ENCODE measurements around the gene CDH4. TPM values are rescaled to one million over a fixed set of nuclear protein-coding genes. Genes with fewer than 3 reads are reported as not detected.

The CDH4 gene
- total RNA-seq, 1 experiment from 2014 or later = 5.3 TPM

GRCh38 chr20:61555566-61555965, 303.5 kb downstream of the CDH4 start:
- DNase-seq (ENCODE audit: low spot score) = no peak
- H3K4me1 Mint-ChIP-seq = peaks cover 16% of the 10 kb centered on the region
- H3K4me3 Mint-ChIP-seq = no peak overlapping the region
- no peak for TF ChIP-seq CREB1 (CRISPR knock-in tag; IDR thresholded peaks at IDR 0.05)
- TF ChIP-seq MAX (CRISPR knock-in tag; IDR thresholded peaks at IDR 0.05) = no peak
- no peak for TF ChIP-seq PRRX2 (CRISPR knock-in tag; IDR thresholded peaks at IDR 0.05)
- no peak for TF ChIP-seq ZNF671 (CRISPR knock-in tag; IDR thresholded peaks at IDR 0.05)
- TF ChIP-seq ZBTB21 (CRISPR knock-in tag; IDR thresholded peaks at IDR 0.05; ENCODE audit: borderline replicate concordance) = no peak
- TF ChIP-seq, protein P1, sequence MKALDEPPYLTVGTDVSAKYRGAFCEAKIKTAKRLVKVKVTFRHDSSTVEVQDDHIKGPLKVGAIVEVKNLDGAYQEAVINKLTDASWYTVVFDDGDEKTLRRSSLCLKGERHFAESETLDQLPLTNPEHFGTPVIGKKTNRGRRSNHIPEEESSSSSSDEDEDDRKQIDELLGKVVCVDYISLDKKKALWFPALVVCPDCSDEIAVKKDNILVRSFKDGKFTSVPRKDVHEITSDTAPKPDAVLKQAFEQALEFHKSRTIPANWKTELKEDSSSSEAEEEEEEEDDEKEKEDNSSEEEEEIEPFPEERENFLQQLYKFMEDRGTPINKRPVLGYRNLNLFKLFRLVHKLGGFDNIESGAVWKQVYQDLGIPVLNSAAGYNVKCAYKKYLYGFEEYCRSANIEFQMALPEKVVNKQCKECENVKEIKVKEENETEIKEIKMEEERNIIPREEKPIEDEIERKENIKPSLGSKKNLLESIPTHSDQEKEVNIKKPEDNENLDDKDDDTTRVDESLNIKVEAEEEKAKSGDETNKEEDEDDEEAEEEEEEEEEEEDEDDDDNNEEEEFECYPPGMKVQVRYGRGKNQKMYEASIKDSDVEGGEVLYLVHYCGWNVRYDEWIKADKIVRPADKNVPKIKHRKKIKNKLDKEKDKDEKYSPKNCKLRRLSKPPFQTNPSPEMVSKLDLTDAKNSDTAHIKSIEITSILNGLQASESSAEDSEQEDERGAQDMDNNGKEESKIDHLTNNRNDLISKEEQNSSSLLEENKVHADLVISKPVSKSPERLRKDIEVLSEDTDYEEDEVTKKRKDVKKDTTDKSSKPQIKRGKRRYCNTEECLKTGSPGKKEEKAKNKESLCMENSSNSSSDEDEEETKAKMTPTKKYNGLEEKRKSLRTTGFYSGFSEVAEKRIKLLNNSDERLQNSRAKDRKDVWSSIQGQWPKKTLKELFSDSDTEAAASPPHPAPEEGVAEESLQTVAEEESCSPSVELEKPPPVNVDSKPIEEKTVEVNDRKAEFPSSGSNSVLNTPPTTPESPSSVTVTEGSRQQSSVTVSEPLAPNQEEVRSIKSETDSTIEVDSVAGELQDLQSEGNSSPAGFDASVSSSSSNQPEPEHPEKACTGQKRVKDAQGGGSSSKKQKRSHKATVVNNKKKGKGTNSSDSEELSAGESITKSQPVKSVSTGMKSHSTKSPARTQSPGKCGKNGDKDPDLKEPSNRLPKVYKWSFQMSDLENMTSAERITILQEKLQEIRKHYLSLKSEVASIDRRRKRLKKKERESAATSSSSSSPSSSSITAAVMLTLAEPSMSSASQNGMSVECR (CRISPR knock-in tag; IDR thresholded peaks at IDR 0.05; ENCODE audit: borderline replicate concordance) = no peak
- TF ChIP-seq GABPB1 (CRISPR knock-in tag; IDR thresholded peaks at IDR 0.05) = no peak
- TF ChIP-seq FOXJ3 (CRISPR knock-in tag; IDR thresholded peaks at IDR 0.05; ENCODE audit: borderline replicate concordance) = no peak
- no peak for TF ChIP-seq SMAD4 (CRISPR knock-in tag; IDR thresholded peaks at IDR 0.05)
- TF ChIP-seq GRHL2 (CRISPR knock-in tag; IDR thresholded peaks at IDR 0.05; ENCODE audit: insufficient replicate concordance, severe bottlenecking) = no peak
- TF ChIP-seq, protein P2, sequence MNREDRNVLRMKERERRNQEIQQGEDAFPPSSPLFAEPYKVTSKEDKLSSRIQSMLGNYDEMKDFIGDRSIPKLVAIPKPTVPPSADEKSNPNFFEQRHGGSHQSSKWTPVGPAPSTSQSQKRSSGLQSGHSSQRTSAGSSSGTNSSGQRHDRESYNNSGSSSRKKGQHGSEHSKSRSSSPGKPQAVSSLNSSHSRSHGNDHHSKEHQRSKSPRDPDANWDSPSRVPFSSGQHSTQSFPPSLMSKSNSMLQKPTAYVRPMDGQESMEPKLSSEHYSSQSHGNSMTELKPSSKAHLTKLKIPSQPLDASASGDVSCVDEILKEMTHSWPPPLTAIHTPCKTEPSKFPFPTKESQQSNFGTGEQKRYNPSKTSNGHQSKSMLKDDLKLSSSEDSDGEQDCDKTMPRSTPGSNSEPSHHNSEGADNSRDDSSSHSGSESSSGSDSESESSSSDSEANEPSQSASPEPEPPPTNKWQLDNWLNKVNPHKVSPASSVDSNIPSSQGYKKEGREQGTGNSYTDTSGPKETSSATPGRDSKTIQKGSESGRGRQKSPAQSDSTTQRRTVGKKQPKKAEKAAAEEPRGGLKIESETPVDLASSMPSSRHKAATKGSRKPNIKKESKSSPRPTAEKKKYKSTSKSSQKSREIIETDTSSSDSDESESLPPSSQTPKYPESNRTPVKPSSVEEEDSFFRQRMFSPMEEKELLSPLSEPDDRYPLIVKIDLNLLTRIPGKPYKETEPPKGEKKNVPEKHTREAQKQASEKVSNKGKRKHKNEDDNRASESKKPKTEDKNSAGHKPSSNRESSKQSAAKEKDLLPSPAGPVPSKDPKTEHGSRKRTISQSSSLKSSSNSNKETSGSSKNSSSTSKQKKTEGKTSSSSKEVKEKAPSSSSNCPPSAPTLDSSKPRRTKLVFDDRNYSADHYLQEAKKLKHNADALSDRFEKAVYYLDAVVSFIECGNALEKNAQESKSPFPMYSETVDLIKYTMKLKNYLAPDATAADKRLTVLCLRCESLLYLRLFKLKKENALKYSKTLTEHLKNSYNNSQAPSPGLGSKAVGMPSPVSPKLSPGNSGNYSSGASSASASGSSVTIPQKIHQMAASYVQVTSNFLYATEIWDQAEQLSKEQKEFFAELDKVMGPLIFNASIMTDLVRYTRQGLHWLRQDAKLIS (CRISPR knock-in tag; IDR thresholded peaks at IDR 0.05; ENCODE audit: borderline replicate concordance) = no peak
- TF ChIP-seq E2F4 (CRISPR knock-in tag; IDR thresholded peaks at IDR 0.05; ENCODE audit: borderline replicate concordance, low read depth) = no peak
- TF ChIP-seq STAT6 (CRISPR knock-in tag; conservative IDR thresholded peaks at IDR 0.05; ENCODE audit: low read depth) = no peak
- TF ChIP-seq RORB (CRISPR knock-in tag; IDR thresholded peaks at IDR 0.05) = no peak
- TF ChIP-seq USF1 (CRISPR knock-in tag; IDR thresholded peaks at IDR 0.05) = no peak
- TF ChIP-seq, protein P3, sequence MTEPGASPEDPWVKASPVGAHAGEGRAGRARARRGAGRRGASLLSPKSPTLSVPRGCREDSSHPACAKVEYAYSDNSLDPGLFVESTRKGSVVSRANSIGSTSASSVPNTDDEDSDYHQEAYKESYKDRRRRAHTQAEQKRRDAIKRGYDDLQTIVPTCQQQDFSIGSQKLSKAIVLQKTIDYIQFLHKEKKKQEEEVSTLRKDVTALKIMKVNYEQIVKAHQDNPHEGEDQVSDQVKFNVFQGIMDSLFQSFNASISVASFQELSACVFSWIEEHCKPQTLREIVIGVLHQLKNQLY (CRISPR knock-in tag; IDR thresholded peaks at IDR 0.05) = no peak
- TF ChIP-seq, protein P4, sequence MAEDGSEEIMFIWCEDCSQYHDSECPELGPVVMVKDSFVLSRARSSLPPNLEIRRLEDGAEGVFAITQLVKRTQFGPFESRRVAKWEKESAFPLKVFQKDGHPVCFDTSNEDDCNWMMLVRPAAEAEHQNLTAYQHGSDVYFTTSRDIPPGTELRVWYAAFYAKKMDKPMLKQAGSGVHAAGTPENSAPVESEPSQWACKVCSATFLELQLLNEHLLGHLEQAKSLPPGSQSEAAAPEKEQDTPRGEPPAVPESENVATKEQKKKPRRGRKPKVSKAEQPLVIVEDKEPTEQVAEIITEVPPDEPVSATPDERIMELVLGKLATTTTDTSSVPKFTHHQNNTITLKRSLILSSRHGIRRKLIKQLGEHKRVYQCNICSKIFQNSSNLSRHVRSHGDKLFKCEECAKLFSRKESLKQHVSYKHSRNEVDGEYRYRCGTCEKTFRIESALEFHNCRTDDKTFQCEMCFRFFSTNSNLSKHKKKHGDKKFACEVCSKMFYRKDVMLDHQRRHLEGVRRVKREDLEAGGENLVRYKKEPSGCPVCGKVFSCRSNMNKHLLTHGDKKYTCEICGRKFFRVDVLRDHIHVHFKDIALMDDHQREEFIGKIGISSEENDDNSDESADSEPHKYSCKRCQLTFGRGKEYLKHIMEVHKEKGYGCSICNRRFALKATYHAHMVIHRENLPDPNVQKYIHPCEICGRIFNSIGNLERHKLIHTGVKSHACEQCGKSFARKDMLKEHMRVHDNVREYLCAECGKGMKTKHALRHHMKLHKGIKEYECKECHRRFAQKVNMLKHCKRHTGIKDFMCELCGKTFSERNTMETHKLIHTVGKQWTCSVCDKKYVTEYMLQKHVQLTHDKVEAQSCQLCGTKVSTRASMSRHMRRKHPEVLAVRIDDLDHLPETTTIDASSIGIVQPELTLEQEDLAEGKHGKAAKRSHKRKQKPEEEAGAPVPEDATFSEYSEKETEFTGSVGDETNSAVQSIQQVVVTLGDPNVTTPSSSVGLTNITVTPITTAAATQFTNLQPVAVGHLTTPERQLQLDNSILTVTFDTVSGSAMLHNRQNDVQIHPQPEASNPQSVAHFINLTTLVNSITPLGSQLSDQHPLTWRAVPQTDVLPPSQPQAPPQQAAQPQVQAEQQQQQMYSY (CRISPR knock-in tag; IDR thresholded peaks at IDR 0.05) = no peak
- no peak for TF ChIP-seq IRF2 (CRISPR knock-in tag; IDR thresholded peaks at IDR 0.05; ENCODE audit: borderline replicate concordance, low read depth)
- no peak for TF ChIP-seq NR2C2 (CRISPR knock-in tag; IDR thresholded peaks at IDR 0.05)
- no peak for TF ChIP-seq NR1H2 (CRISPR knock-in tag; IDR thresholded peaks at IDR 0.05)
- ChIA-PET POLR2A (no interaction called here), CTCF (interaction anchor here (0.5 kb wide), 1 partner anchor 188 kb away, joined by 4 read pairs; no protein-coding TSS in a partner anchor)
- peaks cover 32% of the 10 kb centered on the region for H3K9me3 Mint-ChIP-seq
- no peak overlapping the region for H3K27ac Mint-ChIP-seq
- H3K27me3 Mint-ChIP-seq (ENCODE audit: low read depth) = peaks cover 41% of the 10 kb centered on the region
- H3K36me3 Mint-ChIP-seq = peaks cover 16% of the 10 kb centered on the region
- ATAC-seq = no peak
